ENCODE measurements around the gene CFAP221.

- TF ChIP-seq CTCF (IDR thresholded peaks at IDR 0.05) (no peak), POLR2A (IDR thresholded peaks at IDR 0.05) (no peak)
Observed at GRCh38 chr2:119546447-119546767, 2.2 kb downstream of the CFAP221 start.
